Muscle layer of duodenum (tissue), 2 donors: Measurements from ENCODE around the gene CCDC174.
"Not testable (repeated sequence)": the region's sequence is repeated elsewhere in the genome, so short reads cannot be mapped to it uniquely, and the experiment has no call there.

ENCODE experiments used
- H3K27ac ChIP-seq: one replicate; pipeline ENCODE4 v1.7.0; 2013; ENCODE audit warnings: mild to moderate bottlenecking, low read length
- H3K27me3 ChIP-seq: one replicate; pipeline ENCODE4 v1.7.0; 2013; ENCODE audit warnings: low read depth, mild to moderate bottlenecking, control low read depth, low read length
- H3K36me3 ChIP-seq, 2 donors: one replicate each; pipeline ENCODE4 v1.7.0; 2013; ENCODE audit warnings: low read length in 2 of 2, control low read depth in 1 of 2, mild to moderate bottlenecking in 1 of 2; ENCODE audit not compliant: insufficient read depth in 2 of 2, control insufficient read depth in 1 of 2
- H3K4me1 ChIP-seq, 2 donors: one replicate each; pipeline ENCODE4 v1.7.0; 2013; ENCODE audit warnings: low read length in 2 of 2, mild to moderate bottlenecking in 2 of 2, control low read depth in 1 of 2, moderate library complexity in 1 of 2; ENCODE audit not compliant: insufficient read depth in 2 of 2, control insufficient read depth in 1 of 2
- H3K4me3 ChIP-seq, 2 donors: one replicate each; pipeline ENCODE4 v1.7.0; 2013; ENCODE audit warnings: low read length in 2 of 2, low read depth in 1 of 2, mild to moderate bottlenecking in 1 of 2
- H3K9me3 ChIP-seq, 2 donors: one replicate each; pipeline ENCODE4 v1.7.0; 2013; ENCODE audit warnings: low read length in 2 of 2, control low read depth in 1 of 2, mild to moderate bottlenecking in 1 of 2; ENCODE audit not compliant: control insufficient read depth in 1 of 2
- donor health status: healthy.

The CCDC174 gene

GRCh38 chr3:14640734-14641133 lies 10.8 kb upstream of the CCDC174 start:
- Histone ChIP-seq H3K36me3 (no peaks in the 10 kb centered on the region), H3K9me3 (no peaks in the 10 kb centered on the region), H3K27me3 (peaks cover 8% of the 10 kb centered on the region), H3K27ac (no peak overlapping the region), H3K4me1 (no peaks in the 10 kb centered on the region), H3K4me3 (no peak overlapping the region)

GRCh38 chr3:14641346-14641745 lies 10.2 kb upstream of the CCDC174 start:
- Histone ChIP-seq H3K27ac (no peak overlapping the region), H3K4me3 (no peak overlapping the region), H3K27me3 (peaks cover 8% of the 10 kb centered on the region), H3K4me1 (no peaks in the 10 kb centered on the region), H3K9me3 (no peaks in the 10 kb centered on the region), H3K36me3 (no peaks in the 10 kb centered on the region)

- Histone ChIP-seq H3K36me3 (no peaks in the 10 kb centered on the region), H3K27me3 (peaks cover 8% of the 10 kb centered on the region), H3K4me3 (no peak overlapping the region), H3K4me1 (no peaks in the 10 kb centered on the region), H3K9me3 (no peaks in the 10 kb centered on the region), H3K27ac (no peak overlapping the region)
Observed at GRCh38 chr3:14645453-14645852, 6.1 kb upstream of the CCDC174 start.

GRCh38 chr3:14646131-14646573 lies 5.4 kb upstream of the CCDC174 start:
- Histone ChIP-seq H3K36me3 (no peaks in the 10 kb centered on the region), H3K9me3 (no peaks in the 10 kb centered on the region), H3K27me3 (peaks cover 8% of the 10 kb centered on the region), H3K4me1 (no peaks in the 10 kb centered on the region), H3K4me3 (no peak overlapping the region), H3K27ac (no peak overlapping the region)

GRCh38 chr3:14646589-14647413 lies 4.8 kb upstream of the CCDC174 start:
- Histone ChIP-seq H3K36me3 (no peaks in the 10 kb centered on the region), H3K9me3 (no peaks in the 10 kb centered on the region), H3K27me3 (peaks cover 8% of the 10 kb centered on the region), H3K27ac (no peak overlapping the region), H3K4me3 (no peak overlapping the region), H3K4me1 (no peaks in the 10 kb centered on the region)

- H3K4me1 ChIP-seq: peaks cover 5 to 10% of the 10 kb centered on the region in 2 donors
- H3K27me3 ChIP-seq: no peaks in the 10 kb centered on the region
- H3K9me3 ChIP-seq: no peaks in the 10 kb centered on the region
- H3K4me3 ChIP-seq: no peak overlapping the region
- no peaks in the 10 kb centered on the region for H3K36me3 ChIP-seq
- no peak overlapping the region for H3K27ac ChIP-seq
Observed at GRCh38 chr3:14647976-14648955, 3.3 kb upstream of the CCDC174 start.

- Histone ChIP-seq H3K27ac (no peak overlapping the region), H3K27me3 (no peaks in the 10 kb centered on the region), H3K9me3 (no peaks in the 10 kb centered on the region), H3K4me1 (peaks cover 11 to 21% of the 10 kb centered on the region in 2 donors), H3K36me3 (no peaks in the 10 kb centered on the region), H3K4me3 (no peak overlapping the region)
Observed at GRCh38 chr3:14649466-14649865, 2.1 kb upstream of the CCDC174 start.

- no peak overlapping the region for H3K4me3 ChIP-seq
Observed at GRCh38 chr3:14650193-14650592, 1.4 kb upstream of the CCDC174 start.

GRCh38 chr3:14652360-14652907 lies 872 bp downstream of the CCDC174 start:
- H3K36me3 ChIP-seq: peaks cover 18 to 28% of the 10 kb centered on the region in 2 donors
- H3K4me1 ChIP-seq: peaks cover 11 to 21% of the 10 kb centered on the region in 2 donors
- H3K9me3 ChIP-seq, H3K27me3 ChIP-seq: not testable (repeated sequence)
- peak overlapping the region; percentile 85 to 89 for H3K4me3 ChIP-seq
- H3K27ac ChIP-seq: peak overlapping the region; percentile 97

More at GRCh38 chr3:14650193-14650592, 1.4 kb upstream of the CCDC174 start:
- H3K4me1 ChIP-seq: peaks cover 11 to 21% of the 10 kb centered on the region in 2 donors
- H3K27ac ChIP-seq: no peak overlapping the region
- H3K27me3 ChIP-seq: no peaks in the 10 kb centered on the region
- peaks cover 0 to 6% of the 10 kb centered on the region in 2 donors for H3K36me3 ChIP-seq
- no peaks in the 10 kb centered on the region for H3K9me3 ChIP-seq

- Histone ChIP-seq H3K27me3 (no peaks in the 10 kb centered on the region), H3K27ac (no peak overlapping the region), H3K4me3 (no peak overlapping the region), H3K36me3 (peaks cover 64 to 78% of the 10 kb centered on the region in 2 donors), H3K4me1 (peaks cover 11 to 17% of the 10 kb centered on the region in 2 donors), H3K9me3 (no peaks in the 10 kb centered on the region)
Observed at GRCh38 chr3:14657579-14657978, 6.0 kb downstream of the CCDC174 start.

GRCh38 chr3:14658978-14659377 lies 7.4 kb downstream of the CCDC174 start:
- Histone ChIP-seq H3K4me1 (peaks cover 0 to 3% of the 10 kb centered on the region in 2 donors), H3K9me3 (no peaks in the 10 kb centered on the region), H3K27ac (no peak overlapping the region), H3K36me3 (peaks cover 78 to 92% of the 10 kb centered on the region in 2 donors), H3K27me3 (no peaks in the 10 kb centered on the region), H3K4me3 (no peak overlapping the region)
